HEK293 (cell line): Measurements from ENCODE around the gene CACHD1.

Experiments
- CTCF ChIA-PET: fragments of 350-600 bp; formaldehyde crosslinking; extraction: SDS; loops from one replicate; lab custom pipeline; 2021; ENCODE audit warnings: antibody characterized with exemption; lab: Yijun Ruan, JAX
- POLR2A ChIA-PET: fragments of 300-600 bp; formaldehyde crosslinking; extraction: SDS; loops from one replicate; lab custom pipeline; 2020; ENCODE audit warnings: antibody characterized with exemption, inconsistent platforms; lab: Yijun Ruan, JAX
- H3K27ac ChIP-seq: fragments of 200-500 bp; sonication (Bioruptor generic); 2 replicates; pipeline ENCODE4 v1.5.1; 2014; ENCODE audit warnings: low read depth, low read length, control low read depth, inconsistent platforms; ENCODE audit errors: extremely low read depth
- H3K36me3 ChIP-seq, 2 experiments: fragments of 200-500 bp in 1 of 2; sonication (Bioruptor generic) in 1 of 2; 1 replicate in 1 of 2; 2 replicates in 1 of 2; pipeline ENCODE4 v1.5.1; 2014 to 2017; ENCODE audit warnings: inconsistent platforms in 2 of 2, low read length in 2 of 2; ENCODE audit not compliant: control insufficient read depth in 2 of 2, insufficient read depth in 1 of 2
- H3K4me1 ChIP-seq: fragments of 200-500 bp; sonication (Bioruptor generic); 2 replicates; pipeline ENCODE4 v1.5.1; 2014; ENCODE audit warnings: mild to moderate bottlenecking, low read length, inconsistent platforms; ENCODE audit not compliant: control insufficient read depth, insufficient read depth
- H3K4me3 ChIP-seq: 2 replicates; pipeline ENCODE4 v1.5.1; 2011; ENCODE audit warnings: low read depth, mild to moderate bottlenecking, control low read depth, low read length, moderate library complexity
- H3K9me3 ChIP-seq: fragments of 200-500 bp; sonication (Bioruptor generic); 2 replicates; pipeline ENCODE4 v1.5.1; 2014; ENCODE audit warnings: low read depth, low read length, inconsistent platforms; ENCODE audit not compliant: control insufficient read depth, insufficient read depth
- ATF2 ChIP-seq: fragments of 450-650 bp; formaldehyde crosslinking; IDR thresholded peaks from 2 replicates; pipeline ENCODE4 v1.5.1; 2016; ENCODE audit warnings: missing biosample characterization, missing genetic modification characterization, low read depth
- BCL11A ChIP-seq: fragments of 450-650 bp; formaldehyde crosslinking; IDR thresholded peaks from 2 replicates; pipeline ENCODE4 v1.5.1; 2016; ENCODE audit warnings: low read depth, missing biosample characterization, missing genetic modification characterization
- CTCF ChIP-seq: fragments of 450-650 bp; formaldehyde crosslinking; IDR thresholded peaks from 2 replicates; pipeline ENCODE4 v1.5.1; 2016; ENCODE audit warnings: missing biosample characterization, missing genetic modification characterization
- FEZF1 ChIP-seq: fragments of 450-650 bp; formaldehyde crosslinking; IDR thresholded peaks from 2 replicates; pipeline ENCODE4 v1.5.1; 2016; ENCODE audit warnings: missing biosample characterization, missing genetic modification characterization
- GLI2 ChIP-seq: fragments of 450-650 bp; formaldehyde crosslinking; IDR thresholded peaks from 2 replicates; pipeline ENCODE4; 2017; ENCODE audit warnings: missing biosample characterization, missing genetic modification characterization, low read depth, borderline replicate concordance
- KLF8 ChIP-seq: fragments of 450-650 bp; formaldehyde crosslinking; IDR thresholded peaks from 2 replicates; pipeline ENCODE4 v1.5.1; 2016; ENCODE audit warnings: missing biosample characterization, missing genetic modification characterization
- MEIS1 ChIP-seq: sonication (generic); formaldehyde crosslinking; IDR thresholded peaks from 2 replicates; pipeline ENCODE4 v1.8.1; 2022; ENCODE audit warnings: missing genetic modification reagents, mild to moderate bottlenecking, borderline replicate concordance
- MZF1 ChIP-seq: fragments of 450-650 bp; formaldehyde crosslinking; IDR thresholded peaks from 2 replicates; pipeline ENCODE4 v1.5.1; 2017; ENCODE audit warnings: missing biosample characterization, missing genetic modification characterization, borderline replicate concordance
- REPIN1 ChIP-seq: fragments of 450-650 bp; formaldehyde crosslinking; IDR thresholded peaks from 2 replicates; pipeline ENCODE4 v1.5.1; 2017; ENCODE audit warnings: missing biosample characterization, missing genetic modification characterization, low read depth
- TCF7L2 ChIP-seq: IDR thresholded peaks from 2 replicates; pipeline ENCODE4 v1.6.1; 2011; ENCODE audit warnings: low read depth, mild to moderate bottlenecking, inconsistent platforms, low read length, moderate library complexity, borderline replicate concordance
- ZBTB20 ChIP-seq: fragments of 450-650 bp; formaldehyde crosslinking; IDR thresholded peaks from 2 replicates; pipeline ENCODE4 v1.5.1; 2016; ENCODE audit warnings: missing biosample characterization, missing genetic modification characterization
- ZBTB48 ChIP-seq: fragments of 450-650 bp; formaldehyde crosslinking; IDR thresholded peaks from 2 replicates; pipeline ENCODE4 v1.5.1; 2016; ENCODE audit warnings: missing biosample characterization, missing genetic modification characterization
- ZEB2 ChIP-seq: fragments of 450-650 bp; formaldehyde crosslinking; IDR thresholded peaks from 2 replicates; pipeline ENCODE4 v1.5.1; 2016; ENCODE audit warnings: missing biosample characterization, missing genetic modification characterization
- ZNF214 ChIP-seq: fragments of 450-650 bp; formaldehyde crosslinking; IDR thresholded peaks from 2 replicates; pipeline ENCODE4 v1.5.1; 2017; ENCODE audit warnings: missing biosample characterization, mild to moderate bottlenecking, missing genetic modification characterization, borderline replicate concordance
- ZNF23 ChIP-seq: fragments of 450-650 bp; formaldehyde crosslinking; IDR thresholded peaks from 2 replicates; pipeline ENCODE4 v1.5.1; 2016; ENCODE audit warnings: missing biosample characterization, missing genetic modification characterization, borderline replicate concordance
- ZNF239 ChIP-seq: fragments of 450-650 bp; formaldehyde crosslinking; IDR thresholded peaks from 2 replicates; pipeline ENCODE4 v1.5.1; 2016; ENCODE audit warnings: missing biosample characterization, missing genetic modification characterization
- ZNF266 ChIP-seq: fragments of 450-650 bp; formaldehyde crosslinking; IDR thresholded peaks from 2 replicates; pipeline ENCODE4 v1.5.1; 2016; ENCODE audit warnings: missing biosample characterization, missing genetic modification characterization, low read depth
- ZNF416 ChIP-seq: fragments of 450-650 bp; formaldehyde crosslinking; IDR thresholded peaks from 2 replicates; pipeline ENCODE4 v1.5.1; 2016; ENCODE audit warnings: missing biosample characterization, missing genetic modification characterization
- ZNF501 ChIP-seq: fragments of 450-650 bp; formaldehyde crosslinking; IDR thresholded peaks from 2 replicates; pipeline ENCODE4 v1.5.1; 2016; ENCODE audit warnings: missing biosample characterization, missing genetic modification characterization
- ZNF626 ChIP-seq: fragments of 450-650 bp; sonication (Bioruptor Pico); formaldehyde crosslinking; IDR thresholded peaks from 2 replicates; pipeline ENCODE4 v1.5.1; 2018; ENCODE audit warnings: missing biosample characterization, missing genetic modification characterization, inconsistent platforms
- ZNF792 ChIP-seq: fragments of 450-650 bp; formaldehyde crosslinking; IDR thresholded peaks from 2 replicates; pipeline ENCODE4 v1.5.1; 2016; ENCODE audit warnings: missing biosample characterization, missing genetic modification characterization
- ZXDB ChIP-seq: fragments of 450-650 bp; formaldehyde crosslinking; IDR thresholded peaks from 2 replicates; pipeline ENCODE4 v1.5.1; 2016; ENCODE audit warnings: missing biosample characterization, missing genetic modification characterization
- TF ChIP-seq, protein P1 (sequence below): fragments of 450-650 bp; formaldehyde crosslinking; IDR thresholded peaks from 2 replicates; pipeline ENCODE4 v1.5.1; 2016; ENCODE audit warnings: missing biosample characterization, missing genetic modification characterization

Gene CACHD1

GRCh38 chr1:64480999-64481772 is 11.3 kb downstream of the CACHD1 start (continued):
- TF ChIP-seq, protein P1, sequence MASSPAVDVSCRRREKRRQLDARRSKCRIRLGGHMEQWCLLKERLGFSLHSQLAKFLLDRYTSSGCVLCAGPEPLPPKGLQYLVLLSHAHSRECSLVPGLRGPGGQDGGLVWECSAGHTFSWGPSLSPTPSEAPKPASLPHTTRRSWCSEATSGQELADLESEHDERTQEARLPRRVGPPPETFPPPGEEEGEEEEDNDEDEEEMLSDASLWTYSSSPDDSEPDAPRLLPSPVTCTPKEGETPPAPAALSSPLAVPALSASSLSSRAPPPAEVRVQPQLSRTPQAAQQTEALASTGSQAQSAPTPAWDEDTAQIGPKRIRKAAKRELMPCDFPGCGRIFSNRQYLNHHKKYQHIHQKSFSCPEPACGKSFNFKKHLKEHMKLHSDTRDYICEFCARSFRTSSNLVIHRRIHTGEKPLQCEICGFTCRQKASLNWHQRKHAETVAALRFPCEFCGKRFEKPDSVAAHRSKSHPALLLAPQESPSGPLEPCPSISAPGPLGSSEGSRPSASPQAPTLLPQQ = no peak
- no peak for TF ChIP-seq ZNF239 (tag by site-specific recombination)
- no peak for TF ChIP-seq KLF8 (tag by site-specific recombination)
- TF ChIP-seq FEZF1 (tag by site-specific recombination) = no peak
- TF ChIP-seq TCF7L2 = peak; percentile 33; the same call in 1 of the 2 replicates
- no peak for TF ChIP-seq ZNF266
- no peak for TF ChIP-seq ZNF416
- no peak for TF ChIP-seq ZNF626 (tag by site-specific recombination)
- TF ChIP-seq ZNF501 (tag by site-specific recombination) = no peak
- no peak for TF ChIP-seq ATF2 (tag by site-specific recombination)
- TF ChIP-seq MEIS1 = no peak
- TF ChIP-seq ZNF23 (tag by site-specific recombination) = no peak
- TF ChIP-seq ZBTB20 (tag by site-specific recombination) = no peak
- 0 out of 2 replicates have a peak, but pooled peaks have one; percentile 26 for TF ChIP-seq ZXDB (tag by site-specific recombination)
- TF ChIP-seq ZEB2 (tag by site-specific recombination) = no peak; the same call in 1 of the 2 replicates
- TF ChIP-seq CTCF (tag by site-specific recombination) = no peak
- TF ChIP-seq REPIN1 (tag by site-specific recombination) = no peak
- TF ChIP-seq MZF1 (tag by site-specific recombination) = peak; percentile 77; the same call in 1 of the 2 replicates

GRCh38 chr1:64482128-64482527 is 12.2 kb downstream of the CACHD1 start:
- no peak for TF ChIP-seq ZBTB48 (tag by site-specific recombination)
- no peak for TF ChIP-seq GLI2 (tag by site-specific recombination)
- no peak for TF ChIP-seq ZNF792 (tag by site-specific recombination)
- no peak for TF ChIP-seq BCL11A (tag by site-specific recombination)
- TF ChIP-seq FEZF1 (tag by site-specific recombination) = no peak
- no peak for TF ChIP-seq ZNF214 (tag by site-specific recombination)
- Histone ChIP-seq H3K4me3 (no peak overlapping the region), H3K36me3 (no peaks in the 10 kb centered on the region), H3K4me1 (peaks cover 36% of the 10 kb centered on the region), H3K27ac (no peak overlapping the region), H3K9me3 (no peaks in the 10 kb centered on the region)
- POLR2A ChIA-PET = no interaction called here
- CTCF ChIA-PET = no interaction called here
